Mesothelial cell of epicardium (in vitro differentiated cells): ENCODE data around the gene SLC25A28. TPM values are rescaled to one million over a fixed set of nuclear protein-coding genes. Genes with fewer than 3 reads are reported as not detected.

ENCODE experiments used
- DNase-seq, 2 experiments: peaks; one replicate each; pipeline ENCODE4 v3.0.0; 2021; ENCODE audit warnings: low spot score in 2 of 2; ENCODE audit not compliant: unreplicated experiment in 2 of 2
- H3K27ac Mint-ChIP-seq: 2 replicates; pipeline ENCODE4 v1.8.0; 2021; ENCODE audit warnings: mixed read lengths
- H3K27me3 Mint-ChIP-seq: 2 replicates; pipeline ENCODE4 v1.8.0; 2021; ENCODE audit warnings: low read depth, mixed read lengths
- H3K36me3 Mint-ChIP-seq: 2 replicates; pipeline ENCODE4 v1.8.0; 2021; ENCODE audit warnings: mixed read lengths
- H3K4me1 Mint-ChIP-seq: 2 replicates; pipeline ENCODE4 v1.8.0; 2021; ENCODE audit warnings: mixed read lengths
- H3K4me3 Mint-ChIP-seq: 2 replicates; pipeline ENCODE4 v1.8.0; 2021; ENCODE audit warnings: mild to moderate bottlenecking, moderate library complexity, mixed read lengths
- H3K9me3 Mint-ChIP-seq: 2 replicates; pipeline ENCODE4 v1.8.0; 2021; ENCODE audit warnings: mixed read lengths
- CTCF ChIP-seq: fragments of 200-600 bp; sonication (generic); IDR thresholded peaks from one replicate; pipeline ENCODE4 v1.5.0; 2021; ENCODE audit warnings: antibody characterized with exemption; ENCODE audit not compliant: unreplicated experiment
- total RNA-seq: library from RNA; stranded (reverse); gene quantifications from 3 replicates; pipeline ENCODE4 v1.2.1, GENCODE V29; 2021

The SLC25A28 gene
- total RNA-seq, 1 donor from 2014 or later, result 41.2 TPM

GRCh38 chr10:99571816-99572215, 48.4 kb downstream of the SLC25A28 start:
- H3K4me3 Mint-ChIP-seq, result no peak overlapping the region
- H3K27me3 Mint-ChIP-seq, result peaks cover 12% of the 10 kb centered on the region
- H3K4me1 Mint-ChIP-seq, result peaks cover 7% of the 10 kb centered on the region
- H3K9me3 Mint-ChIP-seq, result no peaks in the 10 kb centered on the region
- H3K27ac Mint-ChIP-seq, result no peak overlapping the region
- DNase-seq, result no peak
- H3K36me3 Mint-ChIP-seq, result no peaks in the 10 kb centered on the region
- no peak for TF ChIP-seq CTCF

GRCh38 chr10:99569961-99570360, 50.3 kb downstream of the SLC25A28 start:
- H3K4me3 Mint-ChIP-seq, result no peak overlapping the region
- TF ChIP-seq CTCF, result no peak
- no peak for DNase-seq
- H3K36me3 Mint-ChIP-seq, result no peaks in the 10 kb centered on the region
- no peak overlapping the region for H3K27ac Mint-ChIP-seq
- peaks cover 19% of the 10 kb centered on the region for H3K27me3 Mint-ChIP-seq
- no peaks in the 10 kb centered on the region for H3K9me3 Mint-ChIP-seq
- H3K4me1 Mint-ChIP-seq, result peaks cover 7% of the 10 kb centered on the region

- Mint-ChIP-seq H3K4me3 (no peak overlapping the region), H3K9me3 (no peaks in the 10 kb centered on the region), H3K36me3 (no peaks in the 10 kb centered on the region), H3K4me1 (peaks cover 7% of the 10 kb centered on the region), H3K27ac (no peak overlapping the region), H3K27me3 (peaks cover 19% of the 10 kb centered on the region)
- no peak for TF ChIP-seq CTCF
- DNase-seq, result no peak
Observed at GRCh38 chr10:99569253-99569939, 50.8 kb downstream of the SLC25A28 start.

GRCh38 chr10:99565166-99565565, 55.1 kb downstream of the SLC25A28 start:
- H3K36me3 Mint-ChIP-seq, result no peaks in the 10 kb centered on the region
- peaks cover 2% of the 10 kb centered on the region for H3K4me1 Mint-ChIP-seq
- no peak for DNase-seq
- no peak overlapping the region for H3K4me3 Mint-ChIP-seq
- no peak for TF ChIP-seq CTCF
- H3K9me3 Mint-ChIP-seq, result no peaks in the 10 kb centered on the region
- H3K27ac Mint-ChIP-seq, result no peak overlapping the region
- peaks cover 43% of the 10 kb centered on the region for H3K27me3 Mint-ChIP-seq

GRCh38 chr10:99564361-99564760, 55.9 kb downstream of the SLC25A28 start:
- no peak for DNase-seq
- Mint-ChIP-seq H3K4me1 (peaks cover 2% of the 10 kb centered on the region), H3K27ac (no peak overlapping the region)

More at GRCh38 chr10:99564361-99564760, 55.9 kb downstream of the SLC25A28 start:
- Mint-ChIP-seq H3K27me3 (peaks cover 50% of the 10 kb centered on the region), H3K4me3 (no peak overlapping the region), H3K36me3 (no peaks in the 10 kb centered on the region), H3K9me3 (no peaks in the 10 kb centered on the region)
- TF ChIP-seq CTCF, result no peak
